Cardiac muscle cell (in vitro differentiated cells and primary cell): ENCODE data around the gene AGFG2. TPM values are rescaled to one million over a fixed set of nuclear protein-coding genes. Genes with fewer than 3 reads are reported as not detected.

Experiments
- DNase-seq, 2 donors: peaks; one replicate each; pipeline versions ENCODE4 v3.0.0 to v3.0.0-alpha.2; 2010 to 2017; ENCODE audit warnings: low read depth in 1 of 2, low spot score in 1 of 2
- H3K27ac ChIP-seq: fragments of 200-600 bp; sonication (generic); 2 replicates; pipeline ENCODE4 v1.5.1; 2016
- H3K27me3 ChIP-seq: fragments of 200-600 bp; sonication (generic); 2 replicates; pipeline ENCODE4 v1.6.0; 2016; ENCODE audit warnings: control low read depth
- H3K36me3 ChIP-seq: fragments of 200-600 bp; sonication (generic); 2 replicates; pipeline ENCODE4 v1.5.1; 2016; ENCODE audit warnings: control low read depth
- H3K4me1 ChIP-seq: fragments of 200-600 bp; sonication (generic); 2 replicates; pipeline ENCODE4 v1.8.1; 2017; ENCODE audit warnings: low read depth, mild to moderate bottlenecking, mixed run types
- H3K4me3 ChIP-seq: fragments of 200-600 bp; sonication (generic); 2 replicates; pipeline ENCODE4 v1.5.1; 2016; ENCODE audit warnings: mild to moderate bottlenecking
- H3K9me3 ChIP-seq: fragments of 200-600 bp; sonication (generic); 2 replicates; pipeline ENCODE4 v1.5.1; 2017; ENCODE audit warnings: low read depth, mild to moderate bottlenecking, control low read depth
- CTCF ChIP-seq: IDR thresholded peaks from 2 replicates; pipeline ENCODE4 v1.5.1; 2012; ENCODE audit warnings: low read depth, mild to moderate bottlenecking, low read length
- polyA plus RNA-seq: library from polyadenylated mRNA; unstranded; fragments of >200 nt; fragmentation: Nextera tagmentation; extraction: Ambion mirVana; gene quantifications from 2 replicates; pipeline ENCODE4 v1.2.1, GENCODE V29; 2016
- total RNA-seq: library from RNA; depleted of rRNA; stranded (reverse); fragments of >200 nt; gene quantifications from 2 replicates; pipeline ENCODE4 v1.2.3, GENCODE V29; 2016

Gene AGFG2
- total and polyA plus RNA-seq, 2 experiments from 2014 or later: 17.0 to 21.7 TPM

- Histone ChIP-seq H3K27ac (peak overlapping the region; percentile 95), H3K27me3 (no peaks in the 10 kb centered on the region), H3K4me1 (peaks cover 24% of the 10 kb centered on the region), H3K4me3 (peak overlapping the region; percentile 98), H3K36me3 (peaks cover 10% of the 10 kb centered on the region), H3K9me3 (no peaks in the 10 kb centered on the region)
- peak; percentile 65 to 95 for DNase-seq
- no peak for TF ChIP-seq CTCF
Observed at GRCh38 chr7:100584683-100585510, 45.9 kb downstream of the AGFG2 start.

GRCh38 chr7:100585511-100586265, 46.7 kb downstream of the AGFG2 start, which contains the start of gene LRCH4:
LRCH4 (minus strand) TSS chr7:100586129; CDS start chr7:100586100, 29 bp downstream.
- Histone ChIP-seq H3K27ac (peak within 1 kb of the TSS; percentile 95), H3K9me3 (no peaks in the 10 kb centered on the region), H3K4me1 (peaks cover 24% of the 10 kb centered on the region), H3K36me3 (peaks cover 10% of the 10 kb centered on the region), H3K4me3 (peak within 1 kb of the TSS; percentile 98), H3K27me3 (no peaks in the 10 kb centered on the region)
- DNase-seq: no peak
- no peak for TF ChIP-seq CTCF

GRCh38 chr7:100586266-100587025, 47.4 kb downstream of the AGFG2 start, which contains the start of gene FBXO24:
FBXO24 (plus strand) TSS chr7:100586328; CDS start chr7:100586626, 298 bp downstream.
- Histone ChIP-seq H3K27me3 (no peaks in the 10 kb centered on the region), H3K9me3 (no peaks in the 10 kb centered on the region), H3K4me1 (peaks cover 24% of the 10 kb centered on the region), H3K4me3 (peak within 1 kb of the TSS; percentile 98), H3K36me3 (peaks cover 3% of the 10 kb centered on the region), H3K27ac (peak within 1 kb of the TSS; percentile 95)
- DNase-seq: peak; percentile 100
- no peak for TF ChIP-seq CTCF

- H3K27ac ChIP-seq: no peak overlapping the region
- DNase-seq: peak; percentile 34 to 39
- no peak overlapping the region for H3K4me3 ChIP-seq
- H3K27me3 ChIP-seq: no peaks in the 10 kb centered on the region
- H3K36me3 ChIP-seq: no peaks in the 10 kb centered on the region
- H3K4me1 ChIP-seq: peaks cover 14% of the 10 kb centered on the region
- no peaks in the 10 kb centered on the region for H3K9me3 ChIP-seq
- peak; percentile 36 for TF ChIP-seq CTCF
Observed at GRCh38 chr7:100588438-100588837, 49.4 kb downstream of the AGFG2 start.

- peaks cover 4% of the 10 kb centered on the region for H3K4me1 ChIP-seq
- no peaks in the 10 kb centered on the region for H3K27me3 ChIP-seq
- no peak overlapping the region for H3K4me3 ChIP-seq
- no peaks in the 10 kb centered on the region for H3K36me3 ChIP-seq
- no peak overlapping the region for H3K27ac ChIP-seq
- no peaks in the 10 kb centered on the region for H3K9me3 ChIP-seq
- no peak for TF ChIP-seq CTCF
- DNase-seq: no peak
Observed at GRCh38 chr7:100589341-100589947, 50.4 kb downstream of the AGFG2 start.
